HEK293 (cell line): ENCODE measurements around the gene ENAH.

ENCODE experiments used
- ELK4 ChIP-seq: IDR thresholded peaks from 2 replicates; pipeline ENCODE4 v1.6.1; 2011; ENCODE audit warnings: mild to moderate bottlenecking, low read depth, low read length, borderline replicate concordance
- GFI1B ChIP-seq: fragments of 450-650 bp; formaldehyde crosslinking; IDR thresholded peaks from 2 replicates; pipeline ENCODE4 v1.5.1; 2016; ENCODE audit warnings: missing biosample characterization, missing genetic modification characterization
- HOXA7 ChIP-seq: sonication (generic); formaldehyde crosslinking; IDR thresholded peaks from 2 replicates; pipeline ENCODE4 v1.8.1; 2022; ENCODE audit warnings: missing genetic modification reagents, borderline replicate concordance
- KLF17 ChIP-seq: fragments of 450-650 bp; formaldehyde crosslinking; IDR thresholded peaks from 2 replicates; pipeline ENCODE4 v1.5.1; 2016; ENCODE audit warnings: missing biosample characterization, missing genetic modification characterization
- REPIN1 ChIP-seq: fragments of 450-650 bp; formaldehyde crosslinking; IDR thresholded peaks from 2 replicates; pipeline ENCODE4 v1.5.1; 2017; ENCODE audit warnings: missing biosample characterization, missing genetic modification characterization, low read depth
- SCRT1 ChIP-seq: fragments of 450-650 bp; formaldehyde crosslinking; IDR thresholded peaks from 2 replicates; pipeline ENCODE4 v1.5.1; 2016; ENCODE audit warnings: missing biosample characterization, missing genetic modification characterization, borderline replicate concordance
- SETDB1 ChIP-seq: IDR thresholded peaks from one replicate; pipeline ENCODE4 v1.6.1; 2017; ENCODE audit warnings: mild to moderate bottlenecking, low read length, moderate library complexity, mixed read lengths; ENCODE audit not compliant: insufficient read length
- SP2 ChIP-seq: fragments of 450-650 bp; formaldehyde crosslinking; IDR thresholded peaks from 2 replicates; pipeline ENCODE4 v1.5.1; 2016; ENCODE audit warnings: missing biosample characterization, missing genetic modification characterization
- SP3 ChIP-seq: fragments of 450-650 bp; formaldehyde crosslinking; IDR thresholded peaks from 2 replicates; pipeline ENCODE4 v1.5.1; 2016; ENCODE audit warnings: missing biosample characterization, missing genetic modification characterization
- SP7 ChIP-seq: fragments of 450-650 bp; formaldehyde crosslinking; IDR thresholded peaks from 2 replicates; pipeline ENCODE4 v1.5.1; 2016; ENCODE audit warnings: missing biosample characterization, missing genetic modification characterization
- TCF7L2 ChIP-seq: IDR thresholded peaks from 2 replicates; pipeline ENCODE4 v1.6.1; 2011; ENCODE audit warnings: low read depth, mild to moderate bottlenecking, inconsistent platforms, low read length, moderate library complexity, borderline replicate concordance
- ZBTB48 ChIP-seq: fragments of 450-650 bp; formaldehyde crosslinking; IDR thresholded peaks from 2 replicates; pipeline ENCODE4 v1.5.1; 2016; ENCODE audit warnings: missing biosample characterization, missing genetic modification characterization
- ZNF10 ChIP-seq: fragments of 450-650 bp; formaldehyde crosslinking; IDR thresholded peaks from 2 replicates; pipeline ENCODE4 v1.5.1; 2017; ENCODE audit warnings: missing biosample characterization, missing genetic modification characterization
- ZNF146 ChIP-seq: fragments of 450-650 bp; formaldehyde crosslinking; IDR thresholded peaks from 2 replicates; pipeline ENCODE4 v1.5.1; 2016; ENCODE audit warnings: missing biosample characterization, missing genetic modification characterization
- ZNF169 ChIP-seq: fragments of 450-650 bp; formaldehyde crosslinking; IDR thresholded peaks from 2 replicates; pipeline ENCODE4 v1.5.1; 2016; ENCODE audit warnings: missing biosample characterization, missing genetic modification characterization
- ZNF211 ChIP-seq: fragments of 450-650 bp; formaldehyde crosslinking; IDR thresholded peaks from 2 replicates; pipeline ENCODE4 v1.5.1; 2016; ENCODE audit warnings: low read depth, missing biosample characterization, missing genetic modification characterization
- ZNF214 ChIP-seq: fragments of 450-650 bp; formaldehyde crosslinking; IDR thresholded peaks from 2 replicates; pipeline ENCODE4 v1.5.1; 2017; ENCODE audit warnings: missing biosample characterization, mild to moderate bottlenecking, missing genetic modification characterization, borderline replicate concordance
- ZNF223 ChIP-seq: fragments of 450-650 bp; formaldehyde crosslinking; IDR thresholded peaks from 2 replicates; pipeline ENCODE4 v1.5.1; 2016; ENCODE audit warnings: missing biosample characterization, missing genetic modification characterization
- ZNF24 ChIP-seq: fragments of 450-650 bp; formaldehyde crosslinking; IDR thresholded peaks from 2 replicates; pipeline ENCODE4 v1.5.1; 2016; ENCODE audit warnings: missing biosample characterization, missing genetic modification characterization
- ZNF26 ChIP-seq: fragments of 450-650 bp; formaldehyde crosslinking; IDR thresholded peaks from 2 replicates; pipeline ENCODE4 v1.5.1; 2016; ENCODE audit warnings: missing biosample characterization, missing genetic modification characterization
- ZNF341 ChIP-seq: fragments of 450-650 bp; formaldehyde crosslinking; IDR thresholded peaks from 2 replicates; pipeline ENCODE4; 2016; ENCODE audit warnings: low read depth, missing biosample characterization, missing genetic modification characterization
- ZNF394 ChIP-seq: fragments of 450-650 bp; formaldehyde crosslinking; IDR thresholded peaks from 2 replicates; pipeline ENCODE4 v1.5.1; 2016; ENCODE audit warnings: missing biosample characterization, missing genetic modification characterization, mild to moderate bottlenecking, moderate library complexity, borderline replicate concordance
- ZNF404 ChIP-seq: fragments of 450-650 bp; formaldehyde crosslinking; IDR thresholded peaks from 2 replicates; pipeline ENCODE4 v1.5.1; 2017; ENCODE audit warnings: missing biosample characterization, missing genetic modification characterization
- ZNF423 ChIP-seq: fragments of 450-650 bp; formaldehyde crosslinking; IDR thresholded peaks from 2 replicates; pipeline ENCODE4 v1.5.1; 2016; ENCODE audit warnings: missing biosample characterization, missing genetic modification characterization
- ZNF571 ChIP-seq: fragments of 450-650 bp; formaldehyde crosslinking; IDR thresholded peaks from 2 replicates; pipeline ENCODE4 v1.5.0; 2017; ENCODE audit warnings: missing biosample characterization, missing genetic modification characterization
- ZNF677 ChIP-seq: fragments of 450-650 bp; IDR thresholded peaks from 2 replicates; pipeline ENCODE4 v1.5.0; 2018; ENCODE audit warnings: missing biosample characterization, mild to moderate bottlenecking, missing genetic modification characterization, moderate library complexity
- ZNF692 ChIP-seq: fragments of 450-650 bp; formaldehyde crosslinking; IDR thresholded peaks from 2 replicates; pipeline ENCODE4 v1.5.1; 2016; ENCODE audit warnings: missing biosample characterization, missing genetic modification characterization
- ZNF785 ChIP-seq: fragments of 450-650 bp; formaldehyde crosslinking; IDR thresholded peaks from 2 replicates; pipeline ENCODE4 v1.5.1; 2016; ENCODE audit warnings: missing biosample characterization, missing genetic modification characterization
- ZNF792 ChIP-seq: fragments of 450-650 bp; formaldehyde crosslinking; IDR thresholded peaks from 2 replicates; pipeline ENCODE4 v1.5.1; 2016; ENCODE audit warnings: missing biosample characterization, missing genetic modification characterization
- ZNF830 ChIP-seq: fragments of 450-650 bp; IDR thresholded peaks from 2 replicates; pipeline ENCODE4 v1.5.0; 2018; ENCODE audit warnings: missing biosample characterization, missing genetic modification characterization, low read depth, mild to moderate bottlenecking, moderate library complexity
- TF ChIP-seq, protein P1 (sequence below): fragments of 450-650 bp; formaldehyde crosslinking; IDR thresholded peaks from 2 replicates; pipeline ENCODE4; 2016; ENCODE audit warnings: missing biosample characterization, missing genetic modification characterization
- TF ChIP-seq, protein P2 (sequence below): fragments of 450-650 bp; formaldehyde crosslinking; IDR thresholded peaks from 2 replicates; pipeline ENCODE4 v1.5.1; 2016; ENCODE audit warnings: missing biosample characterization, missing genetic modification characterization, borderline replicate concordance

Gene ENAH

GRCh38 chr1:225454733-225455132, 198.2 kb downstream of the ENAH start (continued):
- TF ChIP-seq, protein P1, sequence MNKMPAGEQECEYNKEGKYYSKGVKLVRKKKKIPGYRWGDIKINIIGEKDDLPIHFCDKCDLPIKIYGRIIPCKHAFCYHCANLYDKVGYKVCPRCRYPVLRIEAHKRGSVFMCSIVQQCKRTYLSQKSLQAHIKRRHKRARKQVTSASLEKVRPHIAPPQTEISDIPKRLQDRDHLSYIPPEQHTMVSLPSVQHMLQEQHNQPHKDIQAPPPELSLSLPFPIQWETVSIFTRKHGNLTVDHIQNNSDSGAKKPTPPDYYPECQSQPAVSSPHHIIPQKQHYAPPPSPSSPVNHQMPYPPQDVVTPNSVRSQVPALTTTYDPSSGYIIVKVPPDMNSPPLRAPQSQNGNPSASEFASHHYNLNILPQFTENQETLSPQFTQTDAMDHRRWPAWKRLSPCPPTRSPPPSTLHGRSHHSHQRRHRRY (tag by site-specific recombination) = no peak
- TF ChIP-seq ZNF341 (tag by site-specific recombination) (no peak), SCRT1 (tag by site-specific recombination) (no peak), REPIN1 (tag by site-specific recombination) (no peak), ZNF223 (tag by site-specific recombination) (no peak), ZNF792 (tag by site-specific recombination) (no peak), ZNF571 (tag by site-specific recombination) (no peak), ZNF24 (tag by site-specific recombination) (0 out of 2 replicates have a peak, but pooled peaks have one; percentile 8), ZNF214 (tag by site-specific recombination) (no peak), ZNF677 (tag by site-specific recombination) (no peak), ZNF404 (tag by site-specific recombination) (no peak), ZNF423 (tag by site-specific recombination) (no peak), SETDB1 (no peak), SP7 (tag by site-specific recombination) (peak; percentile 49), HOXA7 (CRISPR knock-in tag) (no peak), TCF7L2 (no peak), SP2 (tag by site-specific recombination) (no peak), ZNF26 (no peak), ZNF211 (tag by site-specific recombination) (no peak), ZNF169 (no peak), ZNF785 (no peak), ZBTB48 (tag by site-specific recombination) (no peak), SP3 (tag by site-specific recombination) (no peak), ZNF830 (tag by site-specific recombination) (no peak), ZNF692 (tag by site-specific recombination) (peak; percentile 29; the same call in 1 of the 2 replicates), ZNF394 (tag by site-specific recombination) (no peak), ZNF10 (tag by site-specific recombination) (no peak), GFI1B (no peak), ZNF146 (tag by site-specific recombination) (no peak), KLF17 (tag by site-specific recombination) (no peak), ELK4 (no peak)
- TF ChIP-seq, protein P2, sequence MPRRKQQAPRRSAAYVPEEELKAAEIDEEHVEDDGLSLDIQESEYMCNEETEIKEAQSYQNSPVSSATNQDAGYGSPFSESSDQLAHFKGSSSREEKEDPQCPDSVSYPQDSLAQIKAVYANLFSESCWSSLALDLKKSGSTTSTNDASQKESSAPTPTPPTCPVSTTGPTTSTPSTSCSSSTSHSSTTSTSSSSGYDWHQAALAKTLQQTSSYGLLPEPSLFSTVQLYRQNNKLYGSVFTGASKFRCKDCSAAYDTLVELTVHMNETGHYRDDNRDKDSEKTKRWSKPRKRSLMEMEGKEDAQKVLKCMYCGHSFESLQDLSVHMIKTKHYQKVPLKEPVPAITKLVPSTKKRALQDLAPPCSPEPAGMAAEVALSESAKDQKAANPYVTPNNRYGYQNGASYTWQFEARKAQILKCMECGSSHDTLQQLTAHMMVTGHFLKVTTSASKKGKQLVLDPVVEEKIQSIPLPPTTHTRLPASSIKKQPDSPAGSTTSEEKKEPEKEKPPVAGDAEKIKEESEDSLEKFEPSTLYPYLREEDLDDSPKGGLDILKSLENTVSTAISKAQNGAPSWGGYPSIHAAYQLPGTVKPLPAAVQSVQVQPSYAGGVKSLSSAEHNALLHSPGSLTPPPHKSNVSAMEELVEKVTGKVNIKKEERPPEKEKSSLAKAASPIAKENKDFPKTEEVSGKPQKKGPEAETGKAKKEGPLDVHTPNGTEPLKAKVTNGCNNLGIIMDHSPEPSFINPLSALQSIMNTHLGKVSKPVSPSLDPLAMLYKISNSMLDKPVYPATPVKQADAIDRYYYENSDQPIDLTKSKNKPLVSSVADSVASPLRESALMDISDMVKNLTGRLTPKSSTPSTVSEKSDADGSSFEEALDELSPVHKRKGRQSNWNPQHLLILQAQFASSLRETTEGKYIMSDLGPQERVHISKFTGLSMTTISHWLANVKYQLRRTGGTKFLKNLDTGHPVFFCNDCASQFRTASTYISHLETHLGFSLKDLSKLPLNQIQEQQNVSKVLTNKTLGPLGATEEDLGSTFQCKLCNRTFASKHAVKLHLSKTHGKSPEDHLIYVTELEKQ (tag by site-specific recombination) = 0 out of 2 replicates have a peak, but pooled peaks have one; percentile 17
